ENCODE data around the gene FHL2. TPM values are rescaled to one million over a fixed set of nuclear protein-coding genes. Genes with fewer than 3 reads are reported as not detected.
A peak's percentile ranks its signal among the peaks of the same experiment; 100 is the strongest.

FHL2 gene
- total RNA-seq, 1 donor from 2014 or later: 59.1 TPM

- no peak for DNase-seq (ENCODE audit: low spot score)
Observed at GRCh38 chr2:105379741-105380186, 19.1 kb downstream of the FHL2 start.

GRCh38 chr2:105378921-105379383, 19.9 kb downstream of the FHL2 start:
- DNase-seq (ENCODE audit: low spot score): no peak

- DNase-seq (ENCODE audit: low spot score): no peak
Observed at GRCh38 chr2:105378276-105378840, 20.5 kb downstream of the FHL2 start.

GRCh38 chr2:105377871-105378270, 21.0 kb downstream of the FHL2 start:
- DNase-seq (ENCODE audit: low spot score): no peak

GRCh38 chr2:105376789-105377240, 22.0 kb downstream of the FHL2 start:
- no peak for DNase-seq (ENCODE audit: low spot score)

GRCh38 chr2:105376010-105376409, 22.8 kb downstream of the FHL2 start:
- no peak for DNase-seq (ENCODE audit: low spot score)

GRCh38 chr2:105375001-105375561, 23.8 kb downstream of the FHL2 start:
- no peak for DNase-seq (ENCODE audit: low spot score)

- no peak for DNase-seq (ENCODE audit: low spot score)
Observed at GRCh38 chr2:105373895-105374401, 24.9 kb downstream of the FHL2 start.

GRCh38 chr2:105373344-105373781, 25.5 kb downstream of the FHL2 start:
- peak; percentile 63 for DNase-seq (ENCODE audit: low spot score)

- no peak for DNase-seq (ENCODE audit: low spot score)
Observed at GRCh38 chr2:105371810-105372209, 27.0 kb downstream of the FHL2 start.

GRCh38 chr2:105371156-105371555, 27.7 kb downstream of the FHL2 start:
- DNase-seq (ENCODE audit: low spot score): no peak

GRCh38 chr2:105369777-105370690, 28.8 kb downstream of the FHL2 start:
- peak; percentile 87 for DNase-seq (ENCODE audit: low spot score)

GRCh38 chr2:105368759-105369408, 30.0 kb downstream of the FHL2 start:
- DNase-seq (ENCODE audit: low spot score): no peak

- no peak for DNase-seq (ENCODE audit: low spot score)
Observed at GRCh38 chr2:105365206-105365605, 33.6 kb downstream of the FHL2 start.

GRCh38 chr2:105364436-105365139, 34.3 kb downstream of the FHL2 start:
- no peak for DNase-seq (ENCODE audit: low spot score)

- no peak for DNase-seq (ENCODE audit: low spot score)
Observed at GRCh38 chr2:105362862-105363591, 35.8 kb downstream of the FHL2 start.

- DNase-seq (ENCODE audit: low spot score): no peak
Observed at GRCh38 chr2:105361102-105361889, 37.6 kb downstream of the FHL2 start.

GRCh38 chr2:105358593-105358992, 40.3 kb downstream of the FHL2 start:
- DNase-seq (ENCODE audit: low spot score): no peak

GRCh38 chr2:105357122-105357521, 41.7 kb downstream of the FHL2 start:
- DNase-seq (ENCODE audit: low spot score): no peak

All from mucosa of gallbladder (tissue), 1 donor.